Measurements from ENCODE around the gene CMPK1.

The CMPK1 gene

GRCh38 chr1:47361380-47361779, 27.8 kb downstream of the CMPK1 start:
- no peak for DNase-seq
- Histone ChIP-seq H3K4me1 (peaks cover 0 to 14% (median 0%) of the 10 kb centered on the region in 4 donors), H3K9me3 (no peaks in the 10 kb centered on the region), H3K27me3 (no peaks in the 10 kb centered on the region), H3K27ac (no peak overlapping the region), H3K4me3 (no peak overlapping the region), H3K36me3 (no peaks in the 10 kb centered on the region)
- TF ChIP-seq CTCF (IDR thresholded peaks at IDR 0.05) = no peak
- intact Hi-C loops (cut with DNase I; ENCODE audit: low total_unique reads) = no loop called here

- intact Hi-C loops (cut with DNase I; ENCODE audit: low total_unique reads) = no loop called here
- no peaks in the 10 kb centered on the region for H3K9me3 ChIP-seq
- no peak for TF ChIP-seq CTCF (IDR thresholded peaks at IDR 0.05)
These were observed 29.2 kb downstream of the CMPK1 start for GRCh38 chr1:47362828-47363227.

GRCh38 chr1:47367651-47368050, 34.1 kb downstream of the CMPK1 start:
- Histone ChIP-seq H3K9me3 (no peaks in the 10 kb centered on the region), H3K27me3 (no peaks in the 10 kb centered on the region), H3K4me1 (peaks cover 0 to 3% (median 0%) of the 10 kb centered on the region in 4 donors), H3K4me3 (no peak overlapping the region), H3K36me3 (peaks cover 20 to 43% (median 32%) of the 10 kb centered on the region in 3 donors), H3K27ac (no peak overlapping the region)
- no peak for DNase-seq
- TF ChIP-seq CTCF (IDR thresholded peaks at IDR 0.05) = no peak
- intact Hi-C loops (cut with DNase I; ENCODE audit: low total_unique reads) = no loop called here

More at GRCh38 chr1:47362828-47363227, 29.2 kb downstream of the CMPK1 start:
- Histone ChIP-seq H3K4me1 (peaks cover 0 to 10% (median 0%) of the 10 kb centered on the region in 4 donors), H3K27ac (no peak overlapping the region), H3K27me3 (no peaks in the 10 kb centered on the region), H3K36me3 (no peaks in the 10 kb centered on the region), H3K4me3 (no peak overlapping the region)
- no peak for DNase-seq

GRCh38 chr1:47371016-47371517, 37.5 kb downstream of the CMPK1 start:
- H3K36me3 ChIP-seq = peaks cover 53 to 75% (median 65%) of the 10 kb centered on the region in 3 donors
- intact Hi-C loops (cut with DNase I; ENCODE audit: low total_unique reads) = no loop called here

GRCh38 chr1:47374501-47374900, 40.9 kb downstream of the CMPK1 start:
- H3K4me3 ChIP-seq = no peak overlapping the region
- H3K9me3 ChIP-seq = no peaks in the 10 kb centered on the region
- H3K27ac ChIP-seq = no peak overlapping the region
- H3K27me3 ChIP-seq = no peaks in the 10 kb centered on the region
- DNase-seq = no peak
- H3K36me3 ChIP-seq = peaks cover 48 to 79% (median 64%) of the 10 kb centered on the region in 3 donors
- intact Hi-C loops (cut with DNase I; ENCODE audit: low total_unique reads) = no loop called here
- TF ChIP-seq CTCF (IDR thresholded peaks at IDR 0.05) = no peak
- H3K4me1 ChIP-seq = no peaks in the 10 kb centered on the region

More at GRCh38 chr1:47371016-47371517, 37.5 kb downstream of the CMPK1 start:
- H3K9me3 ChIP-seq = no peaks in the 10 kb centered on the region
- H3K4me3 ChIP-seq = no peak overlapping the region
- H3K27me3 ChIP-seq = no peaks in the 10 kb centered on the region
- no peak overlapping the region for H3K27ac ChIP-seq
- no peak for DNase-seq
- H3K4me1 ChIP-seq = no peaks in the 10 kb centered on the region
- TF ChIP-seq CTCF (IDR thresholded peaks at IDR 0.05) = no peak

GRCh38 chr1:47378147-47378546, 44.6 kb downstream of the CMPK1 start:
- Histone ChIP-seq H3K4me3 (no peak overlapping the region), H3K27ac (no peak overlapping the region), H3K36me3 (peaks cover 36 to 56% (median 46%) of the 10 kb centered on the region in 3 donors), H3K9me3 (no peaks in the 10 kb centered on the region), H3K4me1 (peaks cover 0 to 6% (median 0%) of the 10 kb centered on the region in 4 donors), H3K27me3 (no peaks in the 10 kb centered on the region)
- no peak for TF ChIP-seq CTCF (IDR thresholded peaks at IDR 0.05)
- intact Hi-C loops (cut with DNase I; ENCODE audit: low total_unique reads) = no loop called here
- DNase-seq = no peak
